ENCODE results near the gene ITPK1.

ITPK1 gene

DNA sequence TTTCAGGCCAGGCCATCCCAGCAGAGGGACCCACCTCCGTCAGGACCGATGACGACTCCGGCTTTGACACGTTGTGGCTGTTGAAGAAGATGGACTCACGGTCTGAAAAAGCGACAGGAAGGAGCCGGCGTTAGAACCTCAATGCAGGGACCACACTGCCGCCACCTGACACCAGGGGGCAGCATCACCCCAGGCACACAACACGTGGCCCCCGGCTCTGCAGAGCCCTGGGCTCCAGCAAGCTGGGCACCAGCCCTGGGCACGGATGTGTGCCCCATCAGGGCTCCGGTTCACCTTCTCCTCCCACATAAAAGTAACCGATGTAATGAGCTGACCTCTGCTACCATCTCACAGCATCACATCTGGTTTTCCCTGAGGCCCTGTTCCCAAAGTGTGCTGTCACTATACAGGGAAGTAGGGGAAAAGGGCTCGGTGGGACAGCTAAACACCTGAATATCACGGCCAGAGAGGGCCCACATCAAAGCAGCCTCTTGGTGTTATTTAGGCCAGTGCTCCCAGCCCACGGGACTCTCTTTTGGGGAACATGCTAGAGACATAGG, 163.7 kb downstream of the ITPK1 start:
- Histone ChIP-seq H3K4me1 (ENCODE audit: control insufficient read depth, insufficient read depth, low read length) (no peaks in the 10 kb centered on the region), H3K36me3 (ENCODE audit: control insufficient read depth in 2 of 2, insufficient read depth in 1 of 2, low read length in 2 of 2) (peaks cover 4 to 28% of the 10 kb centered on the region in 2 experiments; a peak in 2 of 3 replicates), H3K27ac (ENCODE audit: extremely low read depth, low read depth, low read length) (no peak overlapping the region), H3K9me3 (ENCODE audit: control insufficient read depth, insufficient read depth, low read depth, low read length) (no peaks in the 10 kb centered on the region), H3K4me3 (ENCODE audit: low read depth, low read length) (no peak overlapping the region)
- ChIA-PET CTCF (interaction anchor here (0.6 to 2.1 kb wide), 26 partner anchors 14 to 1560 kb away, joined by 3 to 19 read pairs (median 4); partner anchors contain the start of genes GON7, ITPK1 and UBR7), POLR2A (interaction anchor here (1.1 kb wide), 1 partner anchor 187 kb away, joined by 3 read pairs; no protein-coding TSS in a partner anchor)
- TF ChIP-seq, protein P1, sequence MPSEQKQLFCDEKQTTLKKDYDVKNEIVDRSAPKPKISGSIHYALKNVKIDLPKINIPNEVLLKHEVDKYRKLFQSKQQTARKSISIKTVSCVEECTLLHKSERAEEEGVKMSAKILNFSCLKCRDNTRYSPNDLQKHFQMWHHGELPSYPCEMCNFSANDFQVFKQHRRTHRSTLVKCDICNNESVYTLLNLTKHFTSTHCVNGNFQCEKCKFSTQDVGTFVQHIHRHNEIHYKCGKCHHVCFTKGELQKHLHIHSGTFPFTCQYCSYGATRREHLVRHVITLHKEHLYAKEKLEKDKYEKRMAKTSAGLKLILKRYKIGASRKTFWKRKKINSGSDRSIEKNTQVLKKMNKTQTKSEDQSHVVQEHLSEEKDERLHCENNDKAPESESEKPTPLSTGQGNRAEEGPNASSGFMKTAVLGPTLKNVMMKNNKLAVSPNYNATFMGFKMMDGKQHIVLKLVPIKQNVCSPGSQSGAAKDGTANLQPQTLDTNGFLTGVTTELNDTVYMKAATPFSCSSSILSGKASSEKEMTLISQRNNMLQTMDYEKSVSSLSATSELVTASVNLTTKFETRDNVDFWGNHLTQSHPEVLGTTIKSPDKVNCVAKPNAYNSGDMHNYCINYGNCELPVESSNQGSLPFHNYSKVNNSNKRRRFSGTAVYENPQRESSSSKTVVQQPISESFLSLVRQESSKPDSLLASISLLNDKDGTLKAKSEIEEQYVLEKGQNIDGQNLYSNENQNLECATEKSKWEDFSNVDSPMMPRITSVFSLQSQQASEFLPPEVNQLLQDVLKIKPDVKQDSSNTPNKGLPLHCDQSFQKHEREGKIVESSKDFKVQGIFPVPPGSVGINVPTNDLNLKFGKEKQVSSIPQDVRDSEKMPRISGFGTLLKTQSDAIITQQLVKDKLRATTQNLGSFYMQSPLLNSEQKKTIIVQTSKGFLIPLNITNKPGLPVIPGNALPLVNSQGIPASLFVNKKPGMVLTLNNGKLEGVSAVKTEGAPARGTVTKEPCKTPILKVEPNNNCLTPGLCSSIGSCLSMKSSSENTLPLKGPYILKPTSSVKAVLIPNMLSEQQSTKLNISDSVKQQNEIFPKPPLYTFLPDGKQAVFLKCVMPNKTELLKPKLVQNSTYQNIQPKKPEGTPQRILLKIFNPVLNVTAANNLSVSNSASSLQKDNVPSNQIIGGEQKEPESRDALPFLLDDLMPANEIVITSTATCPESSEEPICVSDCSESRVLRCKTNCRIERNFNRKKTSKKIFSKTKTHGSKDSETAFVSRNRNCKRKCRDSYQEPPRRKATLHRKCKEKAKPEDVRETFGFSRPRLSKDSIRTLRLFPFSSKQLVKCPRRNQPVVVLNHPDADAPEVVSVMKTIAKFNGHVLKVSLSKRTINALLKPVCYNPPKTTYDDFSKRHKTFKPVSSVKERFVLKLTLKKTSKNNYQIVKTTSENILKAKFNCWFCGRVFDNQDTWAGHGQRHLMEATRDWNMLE (tag by site-specific recombination; conservative IDR thresholded peaks at IDR 0.05; ENCODE audit: low read depth), result no peak
- TF ChIP-seq ZBTB48 (tag by site-specific recombination; IDR thresholded peaks at IDR 0.05), result peak; percentile 55; the same call in 1 of the 2 replicates
- TF ChIP-seq SP2 (tag by site-specific recombination; IDR thresholded peaks at IDR 0.05), result no peak
- peak; percentile 83 for TF ChIP-seq ZBTB20 (tag by site-specific recombination; IDR thresholded peaks at IDR 0.05)
- TF ChIP-seq SCRT2 (tag by site-specific recombination; IDR thresholded peaks at IDR 0.05), result peak; percentile 70
- no peak for TF ChIP-seq GLI2 (tag by site-specific recombination; IDR thresholded peaks at IDR 0.05; ENCODE audit: borderline replicate concordance, low read depth)
- no peak for TF ChIP-seq ZNF10 (tag by site-specific recombination; IDR thresholded peaks at IDR 0.05)
- TF ChIP-seq ZNF654 (tag by site-specific recombination; IDR thresholded peaks at IDR 0.05; ENCODE audit: low read depth), result peak; percentile 71
- TF ChIP-seq, protein P2, sequence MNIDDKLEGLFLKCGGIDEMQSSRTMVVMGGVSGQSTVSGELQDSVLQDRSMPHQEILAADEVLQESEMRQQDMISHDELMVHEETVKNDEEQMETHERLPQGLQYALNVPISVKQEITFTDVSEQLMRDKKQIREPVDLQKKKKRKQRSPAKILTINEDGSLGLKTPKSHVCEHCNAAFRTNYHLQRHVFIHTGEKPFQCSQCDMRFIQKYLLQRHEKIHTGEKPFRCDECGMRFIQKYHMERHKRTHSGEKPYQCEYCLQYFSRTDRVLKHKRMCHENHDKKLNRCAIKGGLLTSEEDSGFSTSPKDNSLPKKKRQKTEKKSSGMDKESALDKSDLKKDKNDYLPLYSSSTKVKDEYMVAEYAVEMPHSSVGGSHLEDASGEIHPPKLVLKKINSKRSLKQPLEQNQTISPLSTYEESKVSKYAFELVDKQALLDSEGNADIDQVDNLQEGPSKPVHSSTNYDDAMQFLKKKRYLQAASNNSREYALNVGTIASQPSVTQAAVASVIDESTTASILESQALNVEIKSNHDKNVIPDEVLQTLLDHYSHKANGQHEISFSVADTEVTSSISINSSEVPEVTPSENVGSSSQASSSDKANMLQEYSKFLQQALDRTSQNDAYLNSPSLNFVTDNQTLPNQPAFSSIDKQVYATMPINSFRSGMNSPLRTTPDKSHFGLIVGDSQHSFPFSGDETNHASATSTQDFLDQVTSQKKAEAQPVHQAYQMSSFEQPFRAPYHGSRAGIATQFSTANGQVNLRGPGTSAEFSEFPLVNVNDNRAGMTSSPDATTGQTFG (tag by site-specific recombination; IDR thresholded peaks at IDR 0.05; ENCODE audit: borderline replicate concordance), result no peak
- TF ChIP-seq ZNF837 (tag by site-specific recombination; IDR thresholded peaks at IDR 0.05), result no peak
- TF ChIP-seq, protein P3, sequence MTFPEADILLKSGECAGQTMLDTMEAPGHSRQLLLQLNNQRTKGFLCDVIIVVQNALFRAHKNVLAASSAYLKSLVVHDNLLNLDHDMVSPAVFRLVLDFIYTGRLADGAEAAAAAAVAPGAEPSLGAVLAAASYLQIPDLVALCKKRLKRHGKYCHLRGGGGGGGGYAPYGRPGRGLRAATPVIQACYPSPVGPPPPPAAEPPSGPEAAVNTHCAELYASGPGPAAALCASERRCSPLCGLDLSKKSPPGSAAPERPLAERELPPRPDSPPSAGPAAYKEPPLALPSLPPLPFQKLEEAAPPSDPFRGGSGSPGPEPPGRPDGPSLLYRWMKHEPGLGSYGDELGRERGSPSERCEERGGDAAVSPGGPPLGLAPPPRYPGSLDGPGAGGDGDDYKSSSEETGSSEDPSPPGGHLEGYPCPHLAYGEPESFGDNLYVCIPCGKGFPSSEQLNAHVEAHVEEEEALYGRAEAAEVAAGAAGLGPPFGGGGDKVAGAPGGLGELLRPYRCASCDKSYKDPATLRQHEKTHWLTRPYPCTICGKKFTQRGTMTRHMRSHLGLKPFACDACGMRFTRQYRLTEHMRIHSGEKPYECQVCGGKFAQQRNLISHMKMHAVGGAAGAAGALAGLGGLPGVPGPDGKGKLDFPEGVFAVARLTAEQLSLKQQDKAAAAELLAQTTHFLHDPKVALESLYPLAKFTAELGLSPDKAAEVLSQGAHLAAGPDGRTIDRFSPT (tag by site-specific recombination; IDR thresholded peaks at IDR 0.05), result peak; percentile 61; the same call in 1 of the 2 replicates
- TF ChIP-seq SCRT1 (tag by site-specific recombination; IDR thresholded peaks at IDR 0.05; ENCODE audit: borderline replicate concordance), result peak; percentile 44; the same call in 1 of the 2 replicates
- TF ChIP-seq, protein P4, sequence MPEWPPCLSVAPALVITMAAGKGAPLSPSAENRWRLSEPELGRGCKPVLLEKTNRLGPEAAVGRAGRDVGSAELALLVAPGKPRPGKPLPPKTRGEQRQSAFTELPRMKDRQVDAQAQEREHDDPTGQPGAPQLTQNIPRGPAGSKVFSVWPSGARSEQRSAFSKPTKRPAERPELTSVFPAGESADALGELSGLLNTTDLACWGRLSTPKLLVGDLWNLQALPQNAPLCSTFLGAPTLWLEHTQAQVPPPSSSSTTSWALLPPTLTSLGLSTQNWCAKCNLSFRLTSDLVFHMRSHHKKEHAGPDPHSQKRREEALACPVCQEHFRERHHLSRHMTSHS (tag by site-specific recombination; IDR thresholded peaks at IDR 0.05), result no peak
- TF ChIP-seq ZNF138 (tag by site-specific recombination; IDR thresholded peaks at IDR 0.05; ENCODE audit: borderline replicate concordance), result no peak
- TF ChIP-seq, protein P5, sequence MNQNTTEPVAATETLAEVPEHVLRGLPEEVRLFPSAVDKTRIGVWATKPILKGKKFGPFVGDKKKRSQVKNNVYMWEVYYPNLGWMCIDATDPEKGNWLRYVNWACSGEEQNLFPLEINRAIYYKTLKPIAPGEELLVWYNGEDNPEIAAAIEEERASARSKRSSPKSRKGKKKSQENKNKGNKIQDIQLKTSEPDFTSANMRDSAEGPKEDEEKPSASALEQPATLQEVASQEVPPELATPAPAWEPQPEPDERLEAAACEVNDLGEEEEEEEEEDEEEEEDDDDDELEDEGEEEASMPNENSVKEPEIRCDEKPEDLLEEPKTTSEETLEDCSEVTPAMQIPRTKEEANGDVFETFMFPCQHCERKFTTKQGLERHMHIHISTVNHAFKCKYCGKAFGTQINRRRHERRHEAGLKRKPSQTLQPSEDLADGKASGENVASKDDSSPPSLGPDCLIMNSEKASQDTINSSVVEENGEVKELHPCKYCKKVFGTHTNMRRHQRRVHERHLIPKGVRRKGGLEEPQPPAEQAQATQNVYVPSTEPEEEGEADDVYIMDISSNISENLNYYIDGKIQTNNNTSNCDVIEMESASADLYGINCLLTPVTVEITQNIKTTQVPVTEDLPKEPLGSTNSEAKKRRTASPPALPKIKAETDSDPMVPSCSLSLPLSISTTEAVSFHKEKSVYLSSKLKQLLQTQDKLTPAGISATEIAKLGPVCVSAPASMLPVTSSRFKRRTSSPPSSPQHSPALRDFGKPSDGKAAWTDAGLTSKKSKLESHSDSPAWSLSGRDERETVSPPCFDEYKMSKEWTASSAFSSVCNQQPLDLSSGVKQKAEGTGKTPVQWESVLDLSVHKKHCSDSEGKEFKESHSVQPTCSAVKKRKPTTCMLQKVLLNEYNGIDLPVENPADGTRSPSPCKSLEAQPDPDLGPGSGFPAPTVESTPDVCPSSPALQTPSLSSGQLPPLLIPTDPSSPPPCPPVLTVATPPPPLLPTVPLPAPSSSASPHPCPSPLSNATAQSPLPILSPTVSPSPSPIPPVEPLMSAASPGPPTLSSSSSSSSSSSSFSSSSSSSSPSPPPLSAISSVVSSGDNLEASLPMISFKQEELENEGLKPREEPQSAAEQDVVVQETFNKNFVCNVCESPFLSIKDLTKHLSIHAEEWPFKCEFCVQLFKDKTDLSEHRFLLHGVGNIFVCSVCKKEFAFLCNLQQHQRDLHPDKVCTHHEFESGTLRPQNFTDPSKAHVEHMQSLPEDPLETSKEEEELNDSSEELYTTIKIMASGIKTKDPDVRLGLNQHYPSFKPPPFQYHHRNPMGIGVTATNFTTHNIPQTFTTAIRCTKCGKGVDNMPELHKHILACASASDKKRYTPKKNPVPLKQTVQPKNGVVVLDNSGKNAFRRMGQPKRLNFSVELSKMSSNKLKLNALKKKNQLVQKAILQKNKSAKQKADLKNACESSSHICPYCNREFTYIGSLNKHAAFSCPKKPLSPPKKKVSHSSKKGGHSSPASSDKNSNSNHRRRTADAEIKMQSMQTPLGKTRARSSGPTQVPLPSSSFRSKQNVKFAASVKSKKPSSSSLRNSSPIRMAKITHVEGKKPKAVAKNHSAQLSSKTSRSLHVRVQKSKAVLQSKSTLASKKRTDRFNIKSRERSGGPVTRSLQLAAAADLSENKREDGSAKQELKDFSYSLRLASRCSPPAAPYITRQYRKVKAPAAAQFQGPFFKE (tag by site-specific recombination; IDR thresholded peaks at IDR 0.05; ENCODE audit: borderline replicate concordance), result no peak
- TF ChIP-seq ZBTB7A (tag by site-specific recombination; IDR thresholded peaks at IDR 0.05; ENCODE audit: low read depth), result no peak
- no peak for TF ChIP-seq ZNF23 (tag by site-specific recombination; IDR thresholded peaks at IDR 0.05; ENCODE audit: borderline replicate concordance)
- no peak for TF ChIP-seq ZNF16 (tag by site-specific recombination; IDR thresholded peaks at IDR 0.05; ENCODE audit: low read depth)
- TF ChIP-seq ZNF660 (tag by site-specific recombination; IDR thresholded peaks at IDR 0.05), result peak; percentile 51; the same call in 1 of the 2 replicates
- no peak for TF ChIP-seq ZNF623 (tag by site-specific recombination; IDR thresholded peaks at IDR 0.05)
